ENCODE measurements around the gene SCYL1.

SCYL1 gene

DNA sequence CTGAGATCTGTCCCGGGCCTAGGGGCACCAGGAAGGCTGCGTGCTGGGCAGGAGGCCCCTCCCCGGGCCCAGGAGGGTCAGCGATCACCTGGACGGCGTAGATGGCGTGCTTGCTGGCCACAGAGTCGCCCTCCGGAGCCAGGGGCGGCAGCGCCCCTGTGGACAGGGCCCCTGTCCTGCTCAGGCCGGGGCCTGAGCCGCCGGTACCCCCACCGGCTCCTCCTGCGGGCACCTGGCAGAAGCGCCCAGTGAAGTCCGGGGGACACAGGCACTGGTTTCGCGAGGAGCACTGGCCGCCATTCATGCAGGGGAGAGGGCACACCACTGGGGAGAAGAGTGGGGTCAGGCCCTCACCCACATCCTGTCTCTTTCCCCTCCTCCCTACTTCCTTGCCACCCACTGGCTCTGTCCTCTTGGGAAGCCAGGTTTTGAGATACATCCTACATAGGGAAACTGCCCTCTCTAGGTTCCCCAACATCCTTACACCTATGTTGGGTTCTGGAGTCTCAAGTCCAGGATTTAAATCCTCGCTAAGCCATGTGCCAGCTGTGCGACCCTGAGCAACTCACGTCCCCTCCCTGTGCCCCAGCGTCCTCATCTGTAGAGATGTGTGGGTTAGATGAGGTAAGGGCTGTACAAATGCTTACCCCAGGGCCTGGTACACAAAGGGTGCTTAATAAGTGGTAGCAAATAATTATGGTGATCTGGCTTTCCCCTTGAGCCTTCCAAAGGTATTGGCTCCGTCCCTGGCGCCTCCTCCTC lies 29.4 kb downstream of the SCYL1 start:
- no peak overlapping the region for H3K27ac ChIP-seq (ENCODE audit: low read depth, low read length, poor library complexity, severe bottlenecking)
- no peaks in the 10 kb centered on the region for H4K20me1 ChIP-seq (ENCODE audit: insufficient read depth, low read length)
- no peak overlapping the region for H3K4me3 ChIP-seq (ENCODE audit: low read depth, low read length, poor library complexity, severe bottlenecking)
- H3K79me2 ChIP-seq (ENCODE audit: insufficient read depth, low read length): no peaks in the 10 kb centered on the region
- TF ChIP-seq, protein P1, sequence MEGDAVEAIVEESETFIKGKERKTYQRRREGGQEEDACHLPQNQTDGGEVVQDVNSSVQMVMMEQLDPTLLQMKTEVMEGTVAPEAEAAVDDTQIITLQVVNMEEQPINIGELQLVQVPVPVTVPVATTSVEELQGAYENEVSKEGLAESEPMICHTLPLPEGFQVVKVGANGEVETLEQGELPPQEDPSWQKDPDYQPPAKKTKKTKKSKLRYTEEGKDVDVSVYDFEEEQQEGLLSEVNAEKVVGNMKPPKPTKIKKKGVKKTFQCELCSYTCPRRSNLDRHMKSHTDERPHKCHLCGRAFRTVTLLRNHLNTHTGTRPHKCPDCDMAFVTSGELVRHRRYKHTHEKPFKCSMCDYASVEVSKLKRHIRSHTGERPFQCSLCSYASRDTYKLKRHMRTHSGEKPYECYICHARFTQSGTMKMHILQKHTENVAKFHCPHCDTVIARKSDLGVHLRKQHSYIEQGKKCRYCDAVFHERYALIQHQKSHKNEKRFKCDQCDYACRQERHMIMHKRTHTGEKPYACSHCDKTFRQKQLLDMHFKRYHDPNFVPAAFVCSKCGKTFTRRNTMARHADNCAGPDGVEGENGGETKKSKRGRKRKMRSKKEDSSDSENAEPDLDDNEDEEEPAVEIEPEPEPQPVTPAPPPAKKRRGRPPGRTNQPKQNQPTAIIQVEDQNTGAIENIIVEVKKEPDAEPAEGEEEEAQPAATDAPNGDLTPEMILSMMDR (IDR thresholded peaks at IDR 0.05; ENCODE audit: low read length): no peak
- H3K9ac ChIP-seq (ENCODE audit: low read length): no peak overlapping the region
- no peaks in the 10 kb centered on the region for H3K9me2 ChIP-seq (ENCODE audit: low read depth, low read length)
- peaks cover 11% of the 10 kb centered on the region; the same call in 1 of the 2 replicates for H3K27me3 ChIP-seq (ENCODE audit: insufficient read depth, low read length)
- no peaks in the 10 kb centered on the region for H3K9me3 ChIP-seq (ENCODE audit: low read length)
- no peaks in the 10 kb centered on the region for H3K36me3 ChIP-seq (ENCODE audit: insufficient read depth, low read length)
- no peak overlapping the region for H3K4me2 ChIP-seq (ENCODE audit: low read length)
- peaks cover 31% of the 10 kb centered on the region for H3K4me1 ChIP-seq (ENCODE audit: insufficient read depth, low read length, severe bottlenecking)
- no peaks in the 10 kb centered on the region for H3F3A ChIP-seq (ENCODE audit: insufficient read depth, low read length)
- no peak overlapping the region for H2AFZ ChIP-seq (ENCODE audit: low read length)

DNA sequence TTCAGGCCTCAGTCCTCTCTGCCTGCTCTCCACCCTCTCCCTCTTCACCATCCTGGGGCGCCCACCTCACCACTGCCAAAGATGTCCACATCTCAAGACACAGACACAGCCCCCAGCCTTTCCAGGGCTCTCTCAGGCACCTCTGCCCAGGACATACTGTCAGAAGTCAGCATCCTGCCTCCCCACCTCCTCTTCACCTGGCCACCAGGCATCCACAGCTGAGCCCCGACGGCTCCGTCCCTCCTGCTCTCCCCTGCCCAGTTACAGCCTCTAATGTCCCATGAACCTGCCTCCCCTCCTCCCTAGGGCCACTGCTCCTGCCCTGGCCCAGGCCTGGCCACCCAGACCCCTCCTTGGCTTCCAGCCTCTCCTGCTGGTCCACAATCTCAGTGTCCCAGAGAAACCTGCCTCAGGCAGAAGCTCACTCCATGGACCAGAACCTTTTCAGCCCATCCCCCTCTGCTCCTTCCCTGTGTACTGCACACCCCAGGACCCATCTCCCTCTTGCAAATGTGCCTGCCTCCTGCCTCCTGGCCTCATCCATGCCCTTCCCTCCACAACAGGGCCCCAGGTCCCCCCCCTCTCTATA lies 30.1 kb downstream of the SCYL1 start:
- Histone ChIP-seq H4K20me1 (ENCODE audit: insufficient read depth, low read length) (no peaks in the 10 kb centered on the region), H3K79me2 (ENCODE audit: insufficient read depth, low read length) (no peaks in the 10 kb centered on the region), H3K4me2 (ENCODE audit: low read length) (no peak overlapping the region), H3K27ac (ENCODE audit: low read depth, low read length, poor library complexity, severe bottlenecking) (no peak overlapping the region), H3F3A (ENCODE audit: insufficient read depth, low read length) (no peaks in the 10 kb centered on the region), H3K9me3 (ENCODE audit: low read length) (no peaks in the 10 kb centered on the region), H3K4me3 (ENCODE audit: low read depth, low read length, poor library complexity, severe bottlenecking) (no peak overlapping the region), H3K36me3 (ENCODE audit: insufficient read depth, low read length) (no peaks in the 10 kb centered on the region), H3K4me1 (ENCODE audit: insufficient read depth, low read length, severe bottlenecking) (peaks cover 31% of the 10 kb centered on the region), H3K9me2 (ENCODE audit: low read depth, low read length) (no peaks in the 10 kb centered on the region), H3K27me3 (ENCODE audit: insufficient read depth, low read length) (peaks cover 11% of the 10 kb centered on the region; the same call in 1 of the 2 replicates), H2AFZ (ENCODE audit: low read length) (no peak overlapping the region), H3K9ac (ENCODE audit: low read length) (no peak overlapping the region)
- no peak for TF ChIP-seq EZH2 (IDR thresholded peaks at IDR 0.05; ENCODE audit: borderline replicate concordance, low read length)
- TF ChIP-seq, protein P1 (IDR thresholded peaks at IDR 0.05; ENCODE audit: low read length): no peak

DNA sequence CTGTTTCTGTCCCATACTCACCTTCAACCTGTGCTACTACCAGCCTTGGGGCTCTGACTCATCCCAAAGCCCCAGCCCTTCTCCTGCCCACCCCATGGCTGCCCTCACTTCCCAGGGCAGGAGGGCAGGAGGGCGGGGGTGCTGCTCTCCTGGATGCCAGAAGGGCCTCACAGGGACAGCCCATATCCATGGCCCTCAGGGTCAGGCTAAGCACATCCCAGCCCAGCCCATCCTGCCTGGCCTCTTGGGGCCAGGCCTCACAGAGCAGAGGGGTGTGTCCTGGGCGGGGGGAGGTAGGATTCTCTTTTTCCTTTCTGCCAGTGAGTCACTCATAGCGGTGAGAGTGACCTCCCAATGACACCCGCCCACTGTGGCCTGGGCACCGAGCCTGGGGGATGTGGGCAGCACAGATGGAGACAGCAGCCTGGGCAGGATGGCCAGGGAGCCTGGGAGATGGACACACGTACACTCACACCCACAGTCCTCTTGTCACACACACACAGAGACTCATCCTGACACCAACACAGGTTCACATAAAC lies 30.9 kb downstream of the SCYL1 start:
- Histone ChIP-seq H3K79me2 (ENCODE audit: insufficient read depth, low read length) (no peaks in the 10 kb centered on the region), H3K4me2 (ENCODE audit: low read length) (no peak overlapping the region), H3K27me3 (ENCODE audit: insufficient read depth, low read length) (peaks cover 11% of the 10 kb centered on the region; the same call in 1 of the 2 replicates), H3K9me2 (ENCODE audit: low read depth, low read length) (no peaks in the 10 kb centered on the region), H4K20me1 (ENCODE audit: insufficient read depth, low read length) (no peaks in the 10 kb centered on the region), H3F3A (ENCODE audit: insufficient read depth, low read length) (no peaks in the 10 kb centered on the region), H3K9me3 (ENCODE audit: low read length) (no peaks in the 10 kb centered on the region), H3K36me3 (ENCODE audit: insufficient read depth, low read length) (no peaks in the 10 kb centered on the region), H3K27ac (ENCODE audit: low read depth, low read length, poor library complexity, severe bottlenecking) (no peak overlapping the region), H2AFZ (ENCODE audit: low read length) (no peak overlapping the region), H3K4me3 (ENCODE audit: low read depth, low read length, poor library complexity, severe bottlenecking) (no peak overlapping the region), H3K4me1 (ENCODE audit: insufficient read depth, low read length, severe bottlenecking) (peaks cover 30% of the 10 kb centered on the region), H3K9ac (ENCODE audit: low read length) (no peak overlapping the region)
- no peak for TF ChIP-seq EZH2 (IDR thresholded peaks at IDR 0.05; ENCODE audit: borderline replicate concordance, low read length)
- TF ChIP-seq, protein P1 (IDR thresholded peaks at IDR 0.05; ENCODE audit: low read length): no peak
